DND-41 (cell line): Measurements from ENCODE around the gene NBAS.

Experiments used
- ATAC-seq: fragments of 200-7000 bp; cut with Tn5 transposase; 3 replicates; pipeline ENCODE4 v1.9.1; 2021; ENCODE audit warnings: low read depth; ENCODE audit not compliant: insufficient read depth
- DNase-seq: peaks from one replicate; pipeline ENCODE4 v3.0.0-alpha.2; 2020
- H2AFZ ChIP-seq: 2 replicates; pipeline ENCODE4 v1.6.0; 2012; ENCODE audit warnings: low read depth, low read length
- H3K27ac ChIP-seq: 2 replicates; pipeline ENCODE4 v1.5.1; 2012; ENCODE audit warnings: low read length, inconsistent platforms
- H3K27me3 ChIP-seq: fragments of 200-600 bp; sonication (generic); 2 replicates; pipeline ENCODE4 v1.6.0; 2012; ENCODE audit warnings: low read length, mild to moderate bottlenecking, inconsistent platforms; ENCODE audit not compliant: insufficient read depth, poor library complexity
- H3K36me3 ChIP-seq: 2 replicates; pipeline ENCODE4 v1.5.1; 2012; ENCODE audit warnings: low read length, inconsistent platforms; ENCODE audit not compliant: insufficient read depth
- H3K4me1 ChIP-seq: 2 replicates; pipeline ENCODE4 v1.5.1; 2012; ENCODE audit warnings: mild to moderate bottlenecking, low read length; ENCODE audit not compliant: insufficient read depth
- H3K4me2 ChIP-seq: 2 replicates; pipeline ENCODE4 v1.6.0; 2012; ENCODE audit warnings: mild to moderate bottlenecking, moderate library complexity, low read length, inconsistent platforms; ENCODE audit not compliant: insufficient read depth
- H3K4me3 ChIP-seq, 2 experiments: fragments of 200-600 bp in 1 of 2; shearing (Covaris generic) in 1 of 2; 2 replicates each; pipeline ENCODE4 v1.5.1; 2012 to 2016; ENCODE audit warnings: inconsistent platforms in 2 of 2, low read length in 2 of 2, mild to moderate bottlenecking in 2 of 2, low read depth in 1 of 2, moderate library complexity in 1 of 2
- H3K79me2 ChIP-seq: 2 replicates; pipeline ENCODE4 v1.6.0; 2012; ENCODE audit warnings: low read length, inconsistent platforms; ENCODE audit not compliant: insufficient read depth
- H3K9ac ChIP-seq: 2 replicates; pipeline ENCODE4 v1.6.0; 2012; ENCODE audit warnings: low read depth, mild to moderate bottlenecking, inconsistent platforms, low read length, moderate library complexity
- H3K9me3 ChIP-seq: 2 replicates; pipeline ENCODE4 v1.5.1; 2012; ENCODE audit warnings: low read length, moderate library complexity, mild to moderate bottlenecking, inconsistent platforms; ENCODE audit not compliant: insufficient read depth, severe bottlenecking
- H4K20me1 ChIP-seq: 2 replicates; pipeline ENCODE4 v1.6.0; 2012; ENCODE audit warnings: low read length; ENCODE audit not compliant: insufficient read depth
- EZH2 ChIP-seq: IDR thresholded peaks from 3 replicates; pipeline ENCODE4 v1.6.1; 2012; ENCODE audit warnings: borderline replicate concordance, low read depth, mild to moderate bottlenecking, moderate library complexity, low read length, inconsistent platforms; ENCODE audit not compliant: severe bottlenecking
- TF ChIP-seq, protein P1 (sequence below): IDR thresholded peaks from 2 replicates; pipeline ENCODE4 v1.5.1; 2012; ENCODE audit warnings: borderline replicate concordance, low read length, moderate library complexity, mild to moderate bottlenecking; ENCODE audit not compliant: poor library complexity, severe bottlenecking; ENCODE audit errors: extremely low read depth

The NBAS gene

DNA sequence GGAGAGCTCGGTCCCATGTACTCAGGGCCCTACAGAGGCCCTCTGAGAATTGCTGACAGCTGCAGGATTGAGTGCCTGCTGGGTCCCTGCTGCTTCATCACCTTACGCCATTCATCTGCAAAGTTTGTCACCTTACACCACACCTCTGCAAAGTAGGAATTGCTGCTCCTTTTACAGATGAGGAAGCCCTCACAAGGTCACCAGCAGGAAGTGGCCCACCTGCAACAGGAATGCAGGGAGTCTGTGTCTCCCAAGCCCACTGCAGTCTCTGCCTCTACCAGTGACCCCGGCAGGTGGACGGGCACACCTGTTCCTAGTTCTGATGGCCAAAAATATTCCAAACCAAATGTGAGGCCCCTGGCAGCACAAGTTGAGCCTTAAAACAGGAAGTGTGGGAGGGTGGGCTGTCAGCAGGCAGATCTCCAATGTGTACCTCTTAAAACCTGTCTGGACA, 441.4 kb downstream of the NBAS start:
- Histone ChIP-seq H3K36me3 (no peaks in the 10 kb centered on the region), H3K4me1 (no peaks in the 10 kb centered on the region), H4K20me1 (no peaks in the 10 kb centered on the region), H3K9me3 (no peaks in the 10 kb centered on the region), H3K4me3 (no peak overlapping the region), H3K27me3 (no peaks in the 10 kb centered on the region), H3K79me2 (no peaks in the 10 kb centered on the region), H2AFZ (no peak overlapping the region), H3K9ac (no peak overlapping the region), H3K27ac (no peak overlapping the region), H3K4me2 (no peak overlapping the region)
- DNase-seq (no peak), ATAC-seq (no peak)
- no peak for TF ChIP-seq EZH2

DNA sequence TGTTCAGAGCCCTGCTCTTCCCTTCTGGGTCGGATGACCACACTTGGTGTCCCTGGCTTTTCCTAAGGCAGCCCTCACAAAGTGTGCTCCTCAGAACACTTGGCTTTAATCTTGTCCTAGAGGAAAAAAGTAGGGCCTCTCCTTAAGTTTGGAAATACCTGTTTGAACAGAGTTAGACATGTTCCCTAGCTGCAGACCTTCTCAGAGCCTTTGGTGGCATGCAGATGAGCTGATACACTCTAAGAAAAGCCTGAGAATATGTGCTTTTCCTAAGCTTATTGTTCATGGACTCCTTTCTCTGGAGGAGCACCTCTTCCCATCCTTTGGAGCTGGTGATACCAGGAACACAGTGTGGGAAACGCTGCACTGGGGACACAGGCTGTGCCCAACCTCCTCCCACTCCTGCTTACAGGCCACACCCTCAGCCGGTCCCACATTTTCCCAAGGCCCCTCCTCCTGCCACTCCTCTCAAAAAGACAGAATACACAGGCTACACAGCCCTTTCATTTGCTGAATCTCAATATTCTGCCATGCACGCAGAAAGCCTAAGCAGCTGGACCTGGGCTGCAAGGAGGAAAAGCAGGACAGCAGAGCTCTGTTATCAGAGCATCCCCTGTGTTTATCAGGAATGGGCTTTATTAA, 443.6 kb downstream of the NBAS start:
- DNase-seq: no peak
- Histone ChIP-seq H3K36me3 (no peaks in the 10 kb centered on the region), H3K79me2 (no peaks in the 10 kb centered on the region), H3K9ac (no peak overlapping the region), H3K4me3 (no peak overlapping the region), H3K27me3 (no peaks in the 10 kb centered on the region), H3K4me1 (no peaks in the 10 kb centered on the region), H4K20me1 (no peaks in the 10 kb centered on the region), H2AFZ (no peak overlapping the region), H3K4me2 (no peak overlapping the region), H3K9me3 (peaks cover 4% of the 10 kb centered on the region), H3K27ac (no peak overlapping the region)
- ATAC-seq: no peak
- no peak for TF ChIP-seq EZH2
- TF ChIP-seq, protein P1, sequence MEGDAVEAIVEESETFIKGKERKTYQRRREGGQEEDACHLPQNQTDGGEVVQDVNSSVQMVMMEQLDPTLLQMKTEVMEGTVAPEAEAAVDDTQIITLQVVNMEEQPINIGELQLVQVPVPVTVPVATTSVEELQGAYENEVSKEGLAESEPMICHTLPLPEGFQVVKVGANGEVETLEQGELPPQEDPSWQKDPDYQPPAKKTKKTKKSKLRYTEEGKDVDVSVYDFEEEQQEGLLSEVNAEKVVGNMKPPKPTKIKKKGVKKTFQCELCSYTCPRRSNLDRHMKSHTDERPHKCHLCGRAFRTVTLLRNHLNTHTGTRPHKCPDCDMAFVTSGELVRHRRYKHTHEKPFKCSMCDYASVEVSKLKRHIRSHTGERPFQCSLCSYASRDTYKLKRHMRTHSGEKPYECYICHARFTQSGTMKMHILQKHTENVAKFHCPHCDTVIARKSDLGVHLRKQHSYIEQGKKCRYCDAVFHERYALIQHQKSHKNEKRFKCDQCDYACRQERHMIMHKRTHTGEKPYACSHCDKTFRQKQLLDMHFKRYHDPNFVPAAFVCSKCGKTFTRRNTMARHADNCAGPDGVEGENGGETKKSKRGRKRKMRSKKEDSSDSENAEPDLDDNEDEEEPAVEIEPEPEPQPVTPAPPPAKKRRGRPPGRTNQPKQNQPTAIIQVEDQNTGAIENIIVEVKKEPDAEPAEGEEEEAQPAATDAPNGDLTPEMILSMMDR: no peak
